Tibial nerve (tissue), 4 donors: ENCODE data around the gene PAQR7. TPM values are rescaled to one million over a fixed set of nuclear protein-coding genes. Genes with fewer than 3 reads are reported as not detected.
A peak's percentile ranks its signal among the peaks of the same experiment; 100 is the strongest.

Experiments used
- DNase-seq, 2 donors: peaks; one replicate each; pipeline ENCODE4 v3.0.0-alpha.2; 2019; ENCODE audit warnings: low spot score in 2 of 2
- H3K27ac ChIP-seq, 4 donors: fragments of 200-600 bp; sonication (generic) in 3 of 4; one replicate each; pipeline ENCODE4 v1.5.1; 2017 to 2019; ENCODE audit warnings: mild to moderate bottlenecking in 1 of 4
- H3K27me3 ChIP-seq, 2 donors: fragments of 200-600 bp; sonication (generic) in 1 of 2; one replicate each; pipeline versions ENCODE4 v1.5.1 to v1.6.0; 2017 to 2019
- H3K36me3 ChIP-seq, 3 donors: fragments of 200-600 bp; sonication (generic); one replicate each; pipeline ENCODE4 v1.5.1; 2018 to 2019
- H3K4me1 ChIP-seq, 4 donors: fragments of 200-600 bp; sonication (generic) in 3 of 4; one replicate each; pipeline ENCODE4 v1.5.1; 2017 to 2019
- H3K4me3 ChIP-seq, 4 donors: fragments of 200-600 bp; sonication (generic) in 3 of 4; one replicate each; pipeline ENCODE4 v1.5.1; 2017 to 2019; ENCODE audit warnings: mild to moderate bottlenecking in 1 of 4, moderate library complexity in 1 of 4
- H3K9me3 ChIP-seq, 4 donors: fragments of 200-600 bp; sonication (generic) in 3 of 4; one replicate each; pipeline ENCODE4 v1.5.1; 2017 to 2019
- CTCF ChIP-seq, 5 experiments: fragments of 200-600 bp in 3 of 5; fragments of 450-650 bp in 2 of 5; sonication (generic) in 3 of 5; IDR thresholded peaks; one replicate each; pipeline ENCODE4 v1.5.1; 2016 to 2019; ENCODE audit warnings: antibody characterized with exemption in 5 of 5, mild to moderate bottlenecking in 3 of 5, moderate library complexity in 2 of 5
- EP300 ChIP-seq, 2 donors: sonication (generic); formaldehyde crosslinking; IDR thresholded peaks; one replicate each; pipeline ENCODE4 v1.6.1; 2017; ENCODE audit warnings: antibody characterized with exemption in 2 of 2, mild to moderate bottlenecking in 1 of 2
- POLR2A ChIP-seq, 2 donors: fragments of 450-650 bp; IDR thresholded peaks; one replicate each; pipeline ENCODE4 v1.6.1; 2017; ENCODE audit warnings: antibody characterized with exemption in 2 of 2, mild to moderate bottlenecking in 2 of 2, moderate library complexity in 2 of 2
- WGBS, 2 donors: methylation state at CpG; one replicate each; pipeline ENCODE4 v1.1.5; 2018; 5-methylcytosine and 5-hydroxymethylcytosine counted together
- total RNA-seq, 4 donors: library from RNA; depleted of rRNA; stranded (reverse); fragments of >200 nt; gene quantifications; one replicate each; pipeline ENCODE4 v1.1.0, GENCODE V29; 2016

PAQR7 gene
- total RNA-seq, 4 donors from 2014 or later = 5.4 to 8.7 (median 7.5) TPM

DNA sequence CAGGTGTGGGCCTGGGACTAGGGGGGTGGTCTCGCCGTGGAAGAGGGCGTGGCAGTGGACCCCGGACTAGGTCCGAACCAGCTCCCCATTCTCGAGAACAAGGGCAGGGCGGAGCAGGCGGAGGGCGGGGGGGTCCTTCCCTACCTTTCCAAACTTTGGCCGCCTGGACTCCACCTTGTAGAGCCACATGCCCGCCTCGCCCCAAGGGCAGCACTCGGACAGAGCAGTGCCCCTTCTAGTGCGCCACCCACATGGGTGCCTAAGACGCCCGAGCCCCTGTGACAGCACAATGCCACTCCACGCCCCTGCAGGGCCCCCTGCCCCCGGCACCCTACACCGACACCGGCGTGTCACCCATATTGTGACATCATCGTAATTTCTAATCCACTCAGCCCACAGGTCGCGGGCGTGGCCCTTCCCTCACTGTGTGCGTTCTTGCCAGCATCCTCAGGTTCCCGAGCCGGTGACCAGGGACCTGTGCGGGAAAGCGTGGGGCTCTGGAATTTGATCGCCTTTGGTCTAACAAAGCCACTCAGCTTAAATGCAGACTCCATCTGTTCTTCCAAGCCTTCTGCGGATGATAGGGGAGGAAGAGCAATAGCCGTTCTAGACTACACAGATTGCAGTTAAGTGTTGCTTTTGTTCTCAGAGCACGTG is 31.3 kb upstream of the PAQR7 start:
- Histone ChIP-seq H3K36me3 (peaks cover 0 to 11% (median 0%) of the 10 kb centered on the region in 3 donors), H3K9me3 (no peaks in the 10 kb centered on the region), H3K4me1 (peaks cover 0 to 45% (median 16%) of the 10 kb centered on the region in 4 donors), H3K27ac (peak overlapping the region; percentile 89 to 97 (median 94)), H3K27me3 (no peaks in the 10 kb centered on the region), H3K4me3 (peak overlapping the region; percentile 70 to 95 (median 87))
- DNase-seq = peak in 1 of 2 donors; percentile 22
- 4 to 16% methylated on average over 29 to 34 of the region's 34 CpGs for WGBS, 2 donors
- TF ChIP-seq POLR2A (IDR thresholded peaks at IDR 0.05) = no peak
- TF ChIP-seq EP300 (IDR thresholded peaks at IDR 0.05) = no peak
- no peak for TF ChIP-seq CTCF (IDR thresholded peaks at IDR 0.05)

DNA sequence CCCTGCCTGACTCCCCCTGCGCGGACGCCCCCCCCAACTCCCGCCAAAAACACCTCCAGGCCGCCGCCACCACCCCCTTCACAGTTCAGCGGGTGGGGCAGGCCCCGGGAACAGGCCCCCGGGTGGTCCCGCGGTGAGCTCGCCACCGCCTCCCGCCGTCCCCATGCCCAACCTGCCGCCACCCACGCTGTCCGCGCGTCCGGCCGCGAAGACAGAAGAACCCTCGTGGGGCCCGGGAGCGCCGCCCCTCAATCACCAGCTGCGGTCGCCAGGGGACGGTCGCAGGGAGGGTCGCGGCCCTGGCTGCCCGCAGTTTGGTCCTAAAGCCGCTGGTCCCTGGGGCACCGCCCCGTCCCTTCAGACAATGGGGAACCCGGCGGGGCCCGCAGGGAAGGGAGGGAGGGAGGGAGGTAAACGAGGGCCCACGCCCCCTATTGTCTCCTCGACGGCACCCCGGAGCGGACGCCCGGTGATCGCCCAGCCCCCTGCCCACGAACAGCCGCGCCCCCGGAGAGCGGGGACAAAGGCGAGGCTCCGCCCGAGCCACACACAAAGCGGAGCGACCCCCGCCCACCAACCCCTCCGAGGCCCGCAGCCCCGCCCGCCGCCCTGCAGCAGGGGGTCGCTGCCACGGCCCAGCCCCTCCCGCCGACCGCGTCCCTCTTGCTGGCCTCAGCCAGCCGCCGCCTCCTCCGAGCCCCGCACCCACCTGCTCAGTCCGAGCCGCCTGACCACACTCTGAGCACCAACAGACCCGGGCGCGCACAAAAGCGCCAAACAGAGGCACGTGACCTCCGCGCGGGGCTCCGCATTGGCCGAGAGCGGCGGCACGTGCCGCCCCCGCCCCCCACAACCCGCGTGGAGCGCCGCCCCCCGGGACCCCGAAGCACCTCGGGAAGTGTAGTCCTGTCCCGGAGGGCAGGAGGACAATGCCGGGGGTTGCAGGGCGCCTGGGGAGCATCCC is 30.5 kb upstream of the PAQR7 start, which contains the start of gene STMN1:
Gene STMN1 (minus strand): TSS at position 740 of the 964 bp plus-strand sequence. CDS start 1,743 bp downstream, outside the sequence.
- Histone ChIP-seq H3K27ac (peak within 1 kb of the TSS; percentile 89 to 97 (median 94)), H3K9me3 (no peaks in the 10 kb centered on the region), H3K27me3 (no peaks in the 10 kb centered on the region), H3K4me1 (peaks cover 0 to 50% (median 18%) of the 10 kb centered on the region in 4 donors), H3K4me3 (peak within 1 kb of the TSS; percentile 70 to 95 (median 87)), H3K36me3 (peaks cover 0 to 17% (median 0%) of the 10 kb centered on the region in 3 donors)
- TF ChIP-seq POLR2A (IDR thresholded peaks at IDR 0.05) = peak; percentile 85 to 94
- TF ChIP-seq EP300 (IDR thresholded peaks at IDR 0.05) = peak; percentile 70 to 98
- TF ChIP-seq CTCF (IDR thresholded peaks at IDR 0.05) = peak in 1 of 5 experiments; percentile 14
- 1% methylated on average over 16 to 65 of the region's 102 CpGs for WGBS, 2 donors
- peak; percentile 84 to 85 for DNase-seq

DNA sequence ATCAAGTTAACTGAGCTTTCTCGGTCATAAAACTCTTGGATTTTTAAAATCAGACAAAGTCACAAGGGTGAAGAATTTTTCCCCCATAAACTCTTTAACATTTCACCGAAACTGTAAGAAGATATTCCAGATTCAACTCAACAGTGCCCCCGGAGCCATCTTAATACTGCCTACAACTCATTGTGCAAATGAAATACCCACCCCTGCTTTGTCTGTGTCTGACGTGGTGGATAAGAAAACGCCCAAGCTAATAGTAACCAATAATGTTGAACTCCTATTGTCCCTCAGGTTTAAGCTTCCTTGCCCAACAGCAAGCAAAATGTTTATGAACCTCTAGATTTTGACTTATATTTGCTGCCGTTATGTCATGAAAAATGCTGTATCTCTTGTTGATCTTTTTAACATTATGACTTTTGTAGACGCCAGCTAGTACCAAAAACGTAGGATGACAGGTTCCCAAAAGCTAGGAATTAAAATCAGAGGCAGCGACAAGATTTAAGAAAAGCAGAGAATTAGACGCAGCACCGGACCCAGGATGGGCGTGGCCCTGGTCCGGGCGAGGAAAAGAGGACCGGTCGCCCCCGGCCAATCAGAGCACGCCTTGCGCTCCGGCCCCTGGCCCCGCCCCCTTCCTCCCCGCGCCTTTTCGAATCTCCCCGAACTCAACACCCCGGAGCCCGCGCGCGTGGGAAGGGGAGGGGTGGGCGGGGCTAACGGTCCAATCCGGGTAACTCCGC is 29.6 kb upstream of the PAQR7 start:
- peaks cover 0 to 57% (median 21%) of the 10 kb centered on the region in 4 donors for H3K4me1 ChIP-seq
- H3K36me3 ChIP-seq = peaks cover 0 to 24% (median 0%) of the 10 kb centered on the region in 3 donors
- WGBS, 2 donors = 0 to 1% methylated on average over 24 to 30 of the region's 34 CpGs
- peak overlapping the region; percentile 89 to 97 (median 94) for H3K27ac ChIP-seq
- TF ChIP-seq POLR2A (IDR thresholded peaks at IDR 0.05) (no peak), EP300 (IDR thresholded peaks at IDR 0.05) (peak in 1 of 2 donors; percentile 48)
- H3K4me3 ChIP-seq = peak overlapping the region; percentile 70 to 95 (median 87)
- H3K27me3 ChIP-seq = no peaks in the 10 kb centered on the region
- DNase-seq = peak; percentile 89 to 92
- no peaks in the 10 kb centered on the region for H3K9me3 ChIP-seq

- peak overlapping the region in 2 of 4 donors; percentile 96 to 97 for H3K27ac ChIP-seq
- peaks cover 0 to 66% (median 21%) of the 10 kb centered on the region in 4 donors for H3K4me1 ChIP-seq
- 45 to 57% methylated on average over 3 of the region's 3 CpGs for WGBS, 2 donors
- H3K4me3 ChIP-seq = peak overlapping the region in 1 of 4 donors; percentile 88
- TF ChIP-seq POLR2A (IDR thresholded peaks at IDR 0.05) (no peak), EP300 (IDR thresholded peaks at IDR 0.05) (no peak), CTCF (IDR thresholded peaks at IDR 0.05) (no peak)
- DNase-seq = no peak
- H3K27me3 ChIP-seq = no peaks in the 10 kb centered on the region
- peaks cover 0 to 33% (median 0%) of the 10 kb centered on the region in 3 donors for H3K36me3 ChIP-seq
- H3K9me3 ChIP-seq = no peaks in the 10 kb centered on the region
Measured at GRCh38 chr1:25903986-25904385, 28.5 kb upstream of the PAQR7 start.

DNA sequence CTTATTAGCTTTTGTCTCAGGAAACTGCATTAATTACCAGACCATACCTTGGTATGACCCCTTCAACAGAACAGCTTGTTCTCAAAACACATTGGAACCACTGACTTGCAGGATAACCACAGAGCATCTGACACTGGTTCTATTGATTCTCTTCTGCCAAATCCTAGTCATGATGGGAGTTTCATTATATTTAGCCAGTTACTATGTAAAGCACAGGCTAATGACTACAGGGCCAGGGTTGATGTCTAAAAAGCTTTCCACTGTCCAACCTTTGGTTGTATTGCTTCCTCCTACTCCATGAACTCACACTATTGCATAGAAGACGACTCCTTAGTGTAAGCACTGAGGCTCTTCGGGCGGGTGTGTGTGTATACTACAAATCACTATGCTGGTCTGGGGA is 27.0 kb upstream of the PAQR7 start:
- no peaks in the 10 kb centered on the region for H3K27me3 ChIP-seq
- peaks cover 0 to 39% (median 0%) of the 10 kb centered on the region in 3 donors for H3K36me3 ChIP-seq
- DNase-seq = no peak
- TF ChIP-seq EP300 (IDR thresholded peaks at IDR 0.05) (no peak), POLR2A (IDR thresholded peaks at IDR 0.05) (no peak), CTCF (IDR thresholded peaks at IDR 0.05) (no peak)
- H3K27ac ChIP-seq = peak overlapping the region in 2 of 4 donors; percentile 96 to 97
- no peak overlapping the region for H3K4me3 ChIP-seq
- WGBS, 2 donors = 74 to 77% methylated on average over 3 of the region's 3 CpGs
- H3K4me1 ChIP-seq = peaks cover 0 to 68% (median 24%) of the 10 kb centered on the region in 4 donors
- H3K9me3 ChIP-seq = no peaks in the 10 kb centered on the region
